Epithelial cell of prostate (primary cell): ENCODE results near the gene SFXN5.
"Not testable (repeated sequence)": the region's sequence is repeated elsewhere in the genome, so short reads cannot be mapped to it uniquely, and the experiment has no call there.

Experiments
- DNase-seq: peaks from one replicate; pipeline ENCODE4 v3.0.0-alpha.2; 2011; ENCODE audit warnings: low read depth, low spot score
- H3K27ac ChIP-seq: fragments of 450-650 bp; 2 replicates; pipeline ENCODE4 v1.5.1; 2017; ENCODE audit warnings: mild to moderate bottlenecking

SFXN5 gene

DNA sequence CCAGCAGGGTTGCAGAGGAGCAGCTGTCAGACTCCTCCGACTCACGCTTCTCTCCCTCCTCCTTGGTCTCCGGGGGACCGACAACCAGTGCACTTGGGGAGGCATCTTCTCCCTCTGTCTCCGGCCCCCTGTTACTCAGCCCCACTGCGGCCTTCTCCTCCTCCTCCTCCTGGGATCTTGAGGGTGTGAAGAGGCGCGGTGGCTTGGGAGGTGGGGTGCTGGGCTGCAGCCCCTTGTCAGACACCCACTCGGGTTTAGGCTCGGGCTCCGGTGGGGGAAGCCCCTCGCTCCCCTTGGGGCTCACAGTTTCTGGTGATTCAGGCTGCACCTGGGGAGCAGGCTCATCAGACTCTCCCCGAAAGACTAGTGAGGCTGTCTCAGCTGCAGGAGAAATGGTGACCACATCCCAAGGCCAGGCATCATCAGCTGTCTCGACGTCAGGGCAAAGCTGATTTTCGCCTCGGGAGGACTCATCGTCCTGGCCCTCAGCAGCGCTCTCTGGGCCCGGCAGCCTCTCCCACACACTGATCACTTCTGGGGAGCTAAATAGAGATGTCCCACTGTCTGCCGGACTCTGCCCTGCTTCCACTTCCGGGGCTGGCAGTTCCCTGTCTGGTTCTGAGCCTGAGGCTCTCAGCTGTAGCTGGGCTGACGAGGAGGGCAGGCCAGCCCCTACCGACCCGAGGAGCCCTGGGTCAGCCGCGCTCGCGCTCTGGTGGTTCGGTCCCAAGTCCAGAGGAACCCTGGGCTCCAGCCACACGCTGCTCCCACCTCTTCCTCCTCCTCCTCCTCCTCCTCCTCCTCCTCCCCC lies 9.0 kb upstream of the SFXN5 start:
- DNase-seq, result no peak
- no peak overlapping the region for H3K27ac ChIP-seq

GRCh38 chr2:73079636-73080035 lies 8.1 kb upstream of the SFXN5 start:
- no peak overlapping the region for H3K27ac ChIP-seq

GRCh38 chr2:73078457-73079411 lies 7.2 kb upstream of the SFXN5 start:
- no peak for DNase-seq

More at GRCh38 chr2:73079636-73080035, 8.1 kb upstream of the SFXN5 start:
- DNase-seq, result no peak

GRCh38 chr2:73077424-73077795 lies 5.9 kb upstream of the SFXN5 start:
- no peak overlapping the region for H3K27ac ChIP-seq
- no peak for DNase-seq

More at GRCh38 chr2:73078457-73079411, 7.2 kb upstream of the SFXN5 start:
- H3K27ac ChIP-seq, result no peak overlapping the region

DNA sequence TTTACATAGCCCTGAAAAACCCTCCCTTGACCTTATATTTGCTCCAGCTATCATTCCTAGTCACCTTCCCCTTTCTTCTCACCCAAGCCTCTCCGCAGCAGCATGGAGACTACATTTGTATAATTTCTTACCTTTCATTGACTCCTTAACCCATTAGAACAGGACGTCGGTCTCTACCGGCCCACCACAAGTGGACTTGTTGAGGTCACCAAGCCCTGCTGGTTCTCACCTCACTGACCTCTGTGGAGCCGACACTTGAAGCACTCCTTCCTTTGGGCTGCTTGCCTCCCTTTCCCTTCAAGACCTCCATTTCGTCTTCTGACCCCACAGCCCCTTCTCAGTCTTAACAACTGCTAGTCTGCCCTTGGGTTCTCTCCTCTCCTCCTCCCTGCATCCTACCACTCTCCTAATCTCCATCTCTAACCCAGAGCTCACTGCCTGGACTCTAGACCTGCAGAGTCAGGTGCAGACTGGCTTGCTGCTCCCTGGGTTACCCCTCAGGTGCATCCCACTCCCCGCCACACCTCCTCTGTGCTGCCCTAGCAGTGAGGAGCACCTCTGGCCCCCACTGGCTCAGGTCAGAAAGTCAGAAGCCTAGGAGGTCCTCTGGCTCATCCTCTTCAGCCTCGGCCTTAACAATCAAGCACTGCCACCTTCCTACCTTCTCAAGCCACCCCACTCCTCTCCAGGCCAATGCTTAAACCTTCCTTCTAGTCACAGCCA lies 5.3 kb upstream of the SFXN5 start:
- no peak for DNase-seq

DNA sequence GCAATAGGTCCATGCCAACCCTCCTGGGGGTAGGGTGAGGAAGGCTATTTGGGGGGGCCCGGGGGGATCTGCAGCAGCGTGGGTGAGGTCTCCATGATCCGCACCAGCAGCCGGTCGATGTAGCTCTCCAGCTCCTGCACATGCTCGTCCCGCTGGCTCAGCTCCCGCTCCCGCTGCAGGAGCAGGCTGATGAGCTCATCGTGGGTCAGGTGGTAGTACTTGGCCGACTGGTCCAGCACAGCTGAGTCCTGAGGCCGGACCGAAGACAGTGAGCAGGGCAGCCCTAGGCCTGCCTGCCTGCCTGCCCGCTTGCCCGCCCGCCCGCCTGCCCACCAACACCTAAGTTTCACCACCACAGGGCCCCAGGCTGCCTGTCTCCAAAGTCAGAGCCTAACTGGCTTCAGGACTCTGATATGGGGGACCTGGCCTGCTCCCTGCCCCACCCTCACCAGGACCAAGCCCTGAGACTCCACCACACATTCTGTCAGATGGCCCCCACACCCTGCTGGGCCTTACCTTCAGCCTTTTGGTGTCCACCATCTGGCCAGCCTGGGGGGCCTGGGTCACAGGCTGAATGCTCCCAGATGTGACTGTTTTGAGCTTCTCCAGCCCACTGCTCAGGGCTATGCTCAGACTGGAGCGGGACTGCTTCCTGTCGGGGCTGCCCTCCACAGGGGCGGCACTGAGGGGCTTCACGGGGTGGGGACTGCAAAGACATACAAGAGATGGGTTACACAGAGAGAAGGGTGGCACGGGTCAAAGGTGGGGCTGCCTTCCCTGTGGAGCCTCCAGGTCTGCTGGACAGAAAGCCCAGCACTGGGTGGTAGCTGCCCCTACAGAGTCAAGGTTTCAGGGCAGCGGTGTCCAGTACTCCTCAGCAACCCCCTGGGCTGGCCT lies 4.2 kb upstream of the SFXN5 start:
- no peak overlapping the region for H3K27ac ChIP-seq
- DNase-seq, result no peak

More for the DNA sequence above, 5.3 kb upstream of the SFXN5 start:
- no peak overlapping the region for H3K27ac ChIP-seq

GRCh38 chr2:73074110-73075069 lies 2.9 kb upstream of the SFXN5 start:
- H3K27ac ChIP-seq, result no peak overlapping the region

DNA sequence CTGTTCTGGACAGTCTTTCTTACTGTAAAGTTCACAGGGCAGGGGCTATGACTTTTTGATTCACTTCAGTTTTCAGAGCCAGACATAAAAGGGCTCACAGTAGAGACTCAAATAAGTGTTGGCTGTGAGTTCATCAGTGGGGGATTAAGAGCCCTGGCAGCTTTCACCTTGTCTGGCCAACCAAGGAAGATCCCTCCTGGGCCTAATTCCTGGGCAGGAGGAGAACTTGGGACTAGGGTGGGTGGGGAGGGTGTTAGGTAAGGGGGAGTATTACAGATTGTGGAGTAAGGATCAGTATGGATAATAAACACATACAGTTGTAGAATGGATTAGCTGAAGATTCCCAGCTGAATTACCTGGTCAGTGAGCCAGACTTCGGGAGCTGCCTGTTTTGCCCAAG lies 904 bp upstream of the SFXN5 start:
- H3K27ac ChIP-seq, result peak overlapping the region; percentile 53

More at GRCh38 chr2:73074110-73075069, 2.9 kb upstream of the SFXN5 start:
- DNase-seq, result no peak

GRCh38 chr2:73072129-73072395 lies 550 bp upstream of the SFXN5 start:
- peak overlapping the region; percentile 53 for H3K27ac ChIP-seq
- DNase-seq, result no peak

More for the DNA sequence above, 904 bp upstream of the SFXN5 start:
- DNase-seq, result no peak

DNA sequence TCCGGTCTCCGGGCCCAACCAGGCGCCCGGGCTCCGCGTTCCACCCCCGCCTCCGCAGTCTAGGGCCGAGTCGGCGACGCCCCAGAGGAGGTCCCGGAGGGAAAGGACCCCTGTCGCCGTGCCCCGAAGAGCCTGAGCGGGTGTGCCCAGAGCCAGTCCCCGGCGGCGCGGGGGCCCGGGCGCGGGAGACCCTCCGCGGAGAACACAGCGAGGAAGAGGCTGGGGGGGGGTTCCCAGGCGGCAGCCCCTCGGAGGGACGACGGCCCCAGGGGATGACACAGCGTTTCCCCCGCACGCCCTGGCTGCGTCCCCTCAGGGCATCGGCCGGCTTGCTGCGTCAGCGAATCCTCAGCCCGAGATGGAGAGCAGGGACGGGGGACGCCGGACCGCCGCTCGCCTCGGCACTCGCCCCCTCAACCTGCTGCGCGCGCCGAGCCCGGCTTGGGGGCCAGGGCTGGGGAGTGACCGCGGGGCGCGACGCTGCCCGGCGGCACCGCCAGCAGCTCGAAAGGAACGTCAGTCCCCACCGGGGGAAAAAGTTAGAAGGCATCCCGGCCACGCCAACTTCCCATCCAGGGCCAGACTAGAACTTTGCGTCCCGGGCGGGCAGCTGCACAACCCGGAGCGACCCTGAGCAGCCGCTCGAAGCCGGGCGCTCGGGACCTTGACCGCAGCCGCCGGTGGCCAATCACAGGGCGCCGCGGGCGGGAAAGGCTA lies 711 bp downstream of the SFXN5 start:
- peak overlapping the region; percentile 53 for H3K27ac ChIP-seq
- no peak for DNase-seq

DNA sequence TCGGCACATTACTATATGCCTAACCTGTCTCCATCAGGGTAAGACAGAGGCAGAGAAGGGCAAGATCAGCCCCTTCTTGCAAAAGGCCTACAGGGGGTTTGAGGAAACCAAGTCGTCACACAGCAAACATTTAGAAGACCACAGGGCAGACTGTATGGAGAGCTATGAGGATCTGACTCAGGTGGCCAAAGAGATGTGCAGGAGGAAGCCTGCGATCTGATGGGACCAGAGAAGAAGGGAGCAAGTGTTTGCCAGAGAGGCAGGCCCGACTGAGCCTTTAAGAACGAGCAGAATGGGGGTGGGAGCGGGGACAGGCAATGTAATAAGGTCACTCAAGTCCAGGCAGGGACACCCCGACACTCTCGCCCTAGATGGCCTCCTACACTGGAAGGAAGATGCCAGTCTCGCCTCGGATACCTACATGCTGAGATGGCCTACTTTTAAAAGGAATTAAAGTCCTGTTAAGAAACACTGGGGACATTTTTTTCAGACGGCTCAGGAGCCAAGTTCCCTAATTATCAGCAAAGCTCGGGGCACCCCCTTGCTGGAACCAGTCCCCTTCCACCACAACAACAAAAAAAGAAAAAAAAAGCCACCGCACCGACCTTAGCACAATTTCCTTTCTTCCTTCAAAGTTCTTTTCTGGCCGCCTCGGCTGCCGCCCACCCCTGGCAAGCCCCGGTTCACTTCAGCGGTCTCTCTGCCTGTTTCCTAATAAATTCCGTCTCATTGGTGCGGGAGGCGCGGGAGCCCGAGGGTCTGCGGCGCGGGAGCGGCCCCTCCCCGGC lies 1.5 kb downstream of the SFXN5 start:
- H3K27ac ChIP-seq, result peak overlapping the region; percentile 53
- no peak for DNase-seq

DNA sequence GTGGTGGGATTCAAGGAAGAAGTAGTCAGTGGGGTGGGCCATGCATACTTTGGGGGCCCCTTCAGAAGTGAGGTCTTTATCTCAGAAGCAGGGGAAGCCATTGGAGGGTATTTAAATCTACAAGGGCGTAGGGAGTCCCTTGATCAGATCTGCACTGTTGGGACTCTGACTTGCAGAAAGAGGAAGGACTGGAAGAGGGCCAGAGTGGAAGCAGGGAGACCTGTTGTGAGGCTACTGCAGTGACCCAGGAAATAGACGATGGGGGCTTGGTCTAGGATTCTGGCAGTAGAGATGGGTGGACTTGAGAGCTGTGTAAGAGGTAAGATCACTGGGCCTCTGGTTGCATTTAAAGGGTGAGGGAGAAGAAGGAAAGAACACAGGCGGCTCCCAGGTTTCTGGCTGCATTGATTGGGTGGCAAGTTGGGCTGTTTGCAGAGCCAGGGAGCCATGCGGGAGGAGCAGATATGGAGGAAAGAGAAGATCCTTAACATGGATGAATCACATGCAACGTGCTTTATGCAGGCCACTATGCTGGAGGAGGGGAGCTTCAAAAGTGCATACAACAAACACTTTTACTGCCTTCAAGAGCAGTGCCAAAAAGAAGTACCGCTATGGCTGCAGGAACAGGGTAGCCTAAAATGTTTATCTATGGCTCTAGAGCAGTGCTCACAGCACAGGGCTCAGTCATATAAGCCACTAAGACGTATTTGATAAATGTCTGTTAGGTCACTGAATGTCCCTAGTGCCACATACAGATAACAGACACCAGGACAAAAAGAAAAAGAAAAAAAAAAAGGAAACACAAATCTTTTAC lies 2.3 kb downstream of the SFXN5 start:
- no peak for DNase-seq
- no peak overlapping the region for H3K27ac ChIP-seq

DNA sequence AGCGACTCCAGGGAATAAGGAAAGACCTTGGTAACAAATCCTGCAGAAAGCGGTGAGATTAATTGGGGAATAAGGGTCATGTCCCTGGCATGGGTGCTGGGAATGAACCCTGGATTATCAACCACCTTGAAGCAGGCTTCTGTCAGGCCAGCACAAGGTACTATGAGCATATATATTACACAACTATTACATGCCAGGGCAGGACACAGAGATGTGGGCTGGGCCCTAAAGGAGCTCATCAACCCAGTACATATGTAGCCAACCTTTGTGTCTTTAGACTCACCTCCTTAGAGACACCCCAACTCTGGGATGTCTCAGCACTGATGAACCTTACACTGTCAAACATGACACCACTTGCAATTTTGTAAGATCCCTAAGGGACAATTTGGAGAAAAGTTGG lies 3.4 kb downstream of the SFXN5 start:
- H3K27ac ChIP-seq, result no peak overlapping the region
- DNase-seq, result peak; percentile 36

DNA sequence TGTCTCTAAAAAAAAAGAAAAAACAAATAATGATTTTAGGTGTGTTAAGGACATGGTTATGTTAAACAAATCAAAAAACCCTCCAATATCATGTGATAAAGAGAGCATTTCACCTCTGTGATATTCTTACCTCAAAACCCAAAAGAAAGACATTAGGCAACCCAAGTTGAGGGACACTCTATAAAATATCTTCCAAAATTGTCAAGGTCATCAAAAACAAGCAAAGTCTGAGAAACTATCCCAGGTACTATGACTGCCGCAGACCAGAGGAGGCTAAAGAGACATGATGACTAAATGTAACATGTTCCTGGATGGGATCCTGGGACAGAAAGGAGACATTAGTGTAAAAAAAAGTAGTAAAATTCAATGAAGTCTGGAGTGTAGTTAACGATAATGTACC lies 4.5 kb downstream of the SFXN5 start:
- H3K27ac ChIP-seq, result no peak overlapping the region
- DNase-seq, result no peak

DNA sequence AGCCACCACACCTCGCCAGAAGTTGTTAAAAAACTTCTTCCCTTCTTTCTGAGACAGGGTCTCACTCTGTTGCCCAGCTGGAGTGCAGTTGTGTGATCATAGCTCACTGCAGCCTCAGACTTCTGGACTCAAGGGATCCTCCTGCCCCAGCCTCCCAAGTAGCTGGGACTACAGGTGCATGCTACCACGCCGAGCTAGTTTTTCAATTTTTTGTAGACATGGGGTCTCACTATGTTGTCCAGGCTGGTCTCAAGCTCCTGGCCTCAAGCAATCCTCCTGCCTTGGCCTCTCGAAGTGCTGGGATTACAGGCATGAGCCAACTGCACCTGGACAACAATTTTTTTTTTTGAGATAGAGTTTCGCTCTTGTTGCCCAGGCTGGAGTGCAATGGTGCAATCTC lies 6.4 kb downstream of the SFXN5 start:
- H3K27ac ChIP-seq, result peak overlapping the region; percentile 48
- DNase-seq, result not testable (repeated sequence)
